Fibroblast of villous mesenchyme (primary cell): ENCODE results near the gene TM6SF1. TPM values are rescaled to one million over a fixed set of nuclear protein-coding genes. Genes with fewer than 3 reads are reported as not detected.

Experiments used
- DNase-seq: peaks from one replicate; pipeline ENCODE4 v3.0.0-alpha.2; 2010; ENCODE audit warnings: low read depth
- H3K4me3 ChIP-seq: 2 replicates; pipeline ENCODE4 v1.5.1; 2011; ENCODE audit warnings: low read depth, mild to moderate bottlenecking, low read length
- total RNA-seq: library from RNA; depleted of rRNA; stranded (reverse); fragments of >200 nt; gene quantifications from 2 replicates; pipeline ENCODE4 v1.2.3, GENCODE V29; 2012
- TF ChIP-seq, protein P1 (sequence below): IDR thresholded peaks from 2 replicates; pipeline ENCODE4 v1.5.1; 2012; ENCODE audit warnings: low read depth, mild to moderate bottlenecking, low read length; ENCODE audit not compliant: insufficient read depth

The TM6SF1 gene
- total RNA-seq, 1 donor: 1.7 TPM

DNA sequence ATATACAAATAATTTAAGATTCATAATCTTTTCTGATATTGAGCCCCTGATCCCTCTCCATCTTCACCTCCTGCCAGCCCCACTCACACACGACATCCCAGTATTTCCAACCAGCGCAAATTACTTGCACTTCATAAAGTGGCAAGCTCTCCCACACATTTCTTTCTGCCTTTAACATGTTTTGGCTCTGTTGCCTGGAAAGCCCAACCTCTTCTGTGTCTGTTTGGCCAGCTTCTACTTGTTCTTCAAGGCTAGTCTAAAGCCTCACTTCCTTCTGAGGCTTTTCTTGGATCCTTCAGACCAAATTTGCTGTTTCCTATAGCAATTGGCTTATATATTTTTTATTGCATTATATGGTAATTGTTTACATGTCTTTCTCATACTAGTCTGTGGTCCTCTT is 5.1 kb upstream of the TM6SF1 start:
- TF ChIP-seq, protein P1, sequence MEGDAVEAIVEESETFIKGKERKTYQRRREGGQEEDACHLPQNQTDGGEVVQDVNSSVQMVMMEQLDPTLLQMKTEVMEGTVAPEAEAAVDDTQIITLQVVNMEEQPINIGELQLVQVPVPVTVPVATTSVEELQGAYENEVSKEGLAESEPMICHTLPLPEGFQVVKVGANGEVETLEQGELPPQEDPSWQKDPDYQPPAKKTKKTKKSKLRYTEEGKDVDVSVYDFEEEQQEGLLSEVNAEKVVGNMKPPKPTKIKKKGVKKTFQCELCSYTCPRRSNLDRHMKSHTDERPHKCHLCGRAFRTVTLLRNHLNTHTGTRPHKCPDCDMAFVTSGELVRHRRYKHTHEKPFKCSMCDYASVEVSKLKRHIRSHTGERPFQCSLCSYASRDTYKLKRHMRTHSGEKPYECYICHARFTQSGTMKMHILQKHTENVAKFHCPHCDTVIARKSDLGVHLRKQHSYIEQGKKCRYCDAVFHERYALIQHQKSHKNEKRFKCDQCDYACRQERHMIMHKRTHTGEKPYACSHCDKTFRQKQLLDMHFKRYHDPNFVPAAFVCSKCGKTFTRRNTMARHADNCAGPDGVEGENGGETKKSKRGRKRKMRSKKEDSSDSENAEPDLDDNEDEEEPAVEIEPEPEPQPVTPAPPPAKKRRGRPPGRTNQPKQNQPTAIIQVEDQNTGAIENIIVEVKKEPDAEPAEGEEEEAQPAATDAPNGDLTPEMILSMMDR: no peak
- DNase-seq: no peak
- H3K4me3 ChIP-seq: no peak overlapping the region

DNA sequence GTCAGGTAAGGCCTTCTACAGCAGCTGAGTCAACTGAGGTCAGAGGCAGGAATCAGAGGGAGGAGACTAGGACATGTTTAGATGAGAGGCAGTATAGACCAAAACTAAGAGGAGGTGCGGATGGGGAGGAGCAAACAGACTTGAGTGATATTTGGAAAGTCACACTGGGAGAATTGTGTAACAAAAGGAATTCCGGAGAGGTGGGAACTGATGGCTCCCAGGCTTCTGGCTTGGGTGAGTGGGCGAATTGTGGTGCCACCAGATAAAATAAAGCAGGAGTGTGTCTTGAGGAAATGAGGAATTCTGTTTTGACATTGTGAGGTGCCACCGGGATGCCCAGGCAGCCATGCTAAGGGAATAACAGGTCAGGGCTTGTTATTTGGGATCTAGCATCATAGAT is 3.3 kb upstream of the TM6SF1 start:
- TF ChIP-seq, protein P1: no peak
- DNase-seq: no peak
- H3K4me3 ChIP-seq: no peak overlapping the region

DNA sequence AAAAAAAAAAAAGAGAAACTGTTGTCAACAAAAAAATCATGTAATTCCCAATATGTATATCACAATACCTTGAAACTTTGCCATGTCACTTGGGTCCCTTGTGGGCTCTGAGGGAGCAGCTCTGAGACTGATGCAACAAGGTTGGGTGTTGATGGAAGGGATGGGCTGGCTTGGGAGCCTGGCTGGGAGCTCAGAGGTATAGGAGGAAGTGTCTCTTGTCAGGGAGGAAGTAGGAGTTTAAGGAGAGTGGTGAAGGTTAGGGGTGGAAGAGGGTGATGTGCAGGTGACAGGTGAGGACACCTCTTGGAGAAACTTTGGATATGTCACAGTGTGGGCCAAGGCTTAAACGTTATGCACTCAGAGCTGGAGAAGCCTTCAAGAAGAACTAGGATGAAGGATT is 2.0 kb upstream of the TM6SF1 start:
- TF ChIP-seq, protein P1: no peak
- no peak overlapping the region for H3K4me3 ChIP-seq
- DNase-seq: no peak

DNA sequence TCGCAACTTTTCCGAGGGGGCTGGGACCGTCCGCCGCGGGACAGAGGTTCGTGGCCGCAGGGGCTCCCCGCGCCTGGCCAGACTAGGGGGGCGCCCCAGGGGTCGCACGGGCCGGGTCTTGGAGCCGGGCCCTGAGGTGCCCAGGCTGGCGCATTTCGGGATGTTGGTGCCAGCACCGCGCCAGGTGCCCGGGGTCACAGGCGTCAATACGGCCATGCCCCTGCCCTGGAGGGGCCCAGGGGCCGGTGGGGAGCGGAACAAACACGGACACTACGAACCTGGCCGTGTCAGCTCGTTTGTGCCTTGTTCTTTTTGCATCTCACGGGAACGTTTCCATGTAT is 366 bp downstream of the TM6SF1 start:
- peak overlapping the region; percentile 62 for H3K4me3 ChIP-seq

DNA sequence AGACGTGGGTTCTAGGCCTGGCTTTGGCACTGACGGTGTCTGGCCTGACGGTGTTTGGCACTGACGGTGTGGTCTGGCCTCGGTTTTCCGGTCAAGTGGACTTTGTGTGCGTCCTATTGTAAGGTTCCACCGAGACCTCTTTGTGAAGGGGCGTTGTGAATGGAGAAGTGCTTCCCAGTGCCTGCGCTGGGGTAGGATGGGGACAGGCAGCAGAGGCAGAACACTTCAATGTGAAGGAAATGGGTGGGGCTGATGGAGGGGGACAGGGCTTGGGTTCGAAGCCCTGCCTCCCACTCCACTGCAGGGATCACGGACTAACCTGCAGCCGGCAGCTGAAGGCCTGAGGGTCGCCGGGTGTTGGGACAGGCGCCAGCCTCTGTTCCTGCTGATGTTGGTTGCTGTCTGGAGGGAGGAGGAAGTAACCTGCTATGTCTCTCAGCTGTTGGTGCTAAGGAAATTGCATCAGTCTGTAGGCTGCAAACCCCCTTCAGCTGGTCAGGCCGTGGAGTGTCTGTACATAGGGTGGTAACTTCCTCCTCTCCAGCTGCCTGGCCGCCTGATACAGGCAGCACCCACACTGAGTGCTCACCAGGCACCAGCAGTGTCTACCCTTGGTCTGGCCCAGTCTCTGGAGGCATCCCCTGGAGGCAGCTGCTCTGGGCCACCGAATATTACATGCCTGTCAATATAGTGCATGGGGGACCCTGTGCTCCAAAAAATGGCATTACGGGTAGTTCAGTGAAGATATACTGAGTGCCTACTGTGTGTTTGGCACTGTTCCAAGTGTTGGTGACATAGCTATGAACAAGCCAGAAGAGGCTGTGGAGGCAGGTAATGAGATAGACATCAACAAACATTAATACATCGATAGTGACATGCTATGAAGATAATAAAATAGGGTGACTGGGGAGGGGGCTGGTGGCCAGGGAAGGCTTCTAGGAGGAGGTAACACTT is 1.1 kb downstream of the TM6SF1 start:
- peak overlapping the region; percentile 62 for H3K4me3 ChIP-seq
- DNase-seq: peak; percentile 75
- TF ChIP-seq, protein P1: no peak

More for the DNA sequence above, 366 bp downstream of the TM6SF1 start:
- no peak for DNase-seq
- TF ChIP-seq, protein P1: no peak

DNA sequence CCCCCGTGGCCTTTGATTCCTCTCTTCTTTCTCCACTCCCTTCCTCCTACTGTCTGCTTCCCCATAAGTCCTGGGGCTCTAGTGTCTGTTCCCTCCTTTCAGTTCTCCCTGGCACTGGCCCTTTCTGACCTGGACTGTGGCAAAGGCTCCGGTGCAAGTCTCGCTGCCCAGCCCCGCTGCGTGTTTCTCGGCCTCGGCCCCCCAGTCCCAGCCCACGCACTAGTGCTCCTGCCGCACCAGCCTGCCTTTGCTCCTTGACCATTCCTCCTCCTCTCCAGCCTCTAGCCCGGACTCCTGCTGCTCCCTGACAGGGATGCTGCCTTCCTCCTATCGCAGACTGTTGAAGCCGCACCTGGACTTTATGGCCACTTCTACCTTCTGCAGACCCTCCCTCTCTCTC is 2.1 kb downstream of the TM6SF1 start:
- H3K4me3 ChIP-seq: no peak overlapping the region
- DNase-seq: no peak
- TF ChIP-seq, protein P1: no peak
